Measurements from ENCODE around the gene HELLS. TPM values are rescaled to one million over a fixed set of nuclear protein-coding genes. Genes with fewer than 3 reads are reported as not detected.

HELLS gene
- total and polyA plus RNA-seq, 2 of the 4 experiments (the other 2 are of a cell fraction), result 15.9 to 29.8 TPM

DNA sequence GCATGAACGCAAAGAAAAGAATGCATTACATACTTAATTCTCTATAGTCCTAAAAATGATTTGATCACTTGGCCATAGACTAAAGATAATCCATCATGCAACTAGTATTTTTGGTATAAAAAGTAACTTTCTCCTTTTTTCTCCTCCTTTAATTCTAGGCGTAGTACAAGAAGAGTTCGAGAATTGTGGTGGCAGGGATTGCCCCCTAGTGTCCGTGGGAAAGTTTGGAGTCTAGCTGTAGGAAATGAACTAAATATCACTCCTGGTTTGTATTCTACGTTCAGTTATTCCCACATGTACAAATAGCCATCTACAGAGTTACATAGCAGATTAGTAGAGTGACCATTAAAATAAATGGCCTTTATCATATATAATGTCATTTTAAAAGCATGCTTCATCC is 45.5 kb upstream of the HELLS start:
- WGBS, 2 experiments (ENCODE audit: extremely low coverage in 2 of 2, insufficient read length in 1 of 2), result no CpG with 5 or more reads among the region's 5 CpGs
- Histone ChIP-seq H3K27me3 (ENCODE audit: control insufficient read depth, insufficient read depth, low read length) (no peaks in the 10 kb centered on the region), H3K56ac (ENCODE audit: extremely low read depth, insufficient read depth, low read length) (no peak overlapping the region), H3K4me1 (ENCODE audit: control insufficient read depth, insufficient read depth, low read length) (peaks cover 4% of the 10 kb centered on the region; the same call in 1 of the 2 replicates), H3K36me3 (ENCODE audit: control insufficient read depth, insufficient read depth, low read length) (no peaks in the 10 kb centered on the region), H3K18ac (ENCODE audit: low read depth, low read length) (no peak overlapping the region), H3K14ac (replicated peaks; ENCODE audit: low read depth, low read length) (no peak overlapping the region), H3K4me2 (ENCODE audit: low read depth, low read length) (no peak overlapping the region), H3K27ac (ENCODE audit: insufficient read depth, low read length) (no peak overlapping the region), H4K8ac (ENCODE audit: low read depth in 2 of 2, low read length in 2 of 2) (no peak overlapping the region), H3K4me3 (ENCODE audit: insufficient read depth, low read depth, low read length) (no peak overlapping the region), H3K4ac (ENCODE audit: low read depth, low read length) (no peak overlapping the region), H3K9ac (ENCODE audit: low read depth, low read length) (no peak overlapping the region), H4K20me1 (ENCODE audit: insufficient read depth, low read length) (no peaks in the 10 kb centered on the region), H3K9me1 (ENCODE audit: insufficient read depth, low read length) (no peaks in the 10 kb centered on the region), H2AFZ (replicated peaks; ENCODE audit: low read length, poor library complexity) (no peak overlapping the region), H2BK5ac (ENCODE audit: low read depth, low read length, poor library complexity, severe bottlenecking) (no peak overlapping the region), H2AK5ac (ENCODE audit: low read depth, low read length) (no peak overlapping the region), H3K79me1 (ENCODE audit: low read depth in 1 of 2, low read length in 2 of 2) (peaks cover 0 to 6% of the 10 kb centered on the region in 2 experiments; a peak in 2 of 4 replicates), H2BK20ac (ENCODE audit: low read depth, low read length) (no peak overlapping the region), H4K91ac (ENCODE audit: insufficient read depth, low read depth, low read length) (no peak overlapping the region), H2BK15ac (ENCODE audit: low read depth, low read length) (no peak overlapping the region), H4K5ac (ENCODE audit: low read depth, low read length) (no peak overlapping the region), H3K23ac (ENCODE audit: low read depth, low read length) (no peak overlapping the region), H2BK120ac (ENCODE audit: low read depth, low read length) (no peak overlapping the region), H2AK9ac (replicated peaks; ENCODE audit: low read depth, low read length, poor library complexity) (no peak overlapping the region), H3K9me3 (ENCODE audit: control insufficient read depth, insufficient read depth, low read length) (no peaks in the 10 kb centered on the region)
- TF ChIP-seq, protein P1, sequence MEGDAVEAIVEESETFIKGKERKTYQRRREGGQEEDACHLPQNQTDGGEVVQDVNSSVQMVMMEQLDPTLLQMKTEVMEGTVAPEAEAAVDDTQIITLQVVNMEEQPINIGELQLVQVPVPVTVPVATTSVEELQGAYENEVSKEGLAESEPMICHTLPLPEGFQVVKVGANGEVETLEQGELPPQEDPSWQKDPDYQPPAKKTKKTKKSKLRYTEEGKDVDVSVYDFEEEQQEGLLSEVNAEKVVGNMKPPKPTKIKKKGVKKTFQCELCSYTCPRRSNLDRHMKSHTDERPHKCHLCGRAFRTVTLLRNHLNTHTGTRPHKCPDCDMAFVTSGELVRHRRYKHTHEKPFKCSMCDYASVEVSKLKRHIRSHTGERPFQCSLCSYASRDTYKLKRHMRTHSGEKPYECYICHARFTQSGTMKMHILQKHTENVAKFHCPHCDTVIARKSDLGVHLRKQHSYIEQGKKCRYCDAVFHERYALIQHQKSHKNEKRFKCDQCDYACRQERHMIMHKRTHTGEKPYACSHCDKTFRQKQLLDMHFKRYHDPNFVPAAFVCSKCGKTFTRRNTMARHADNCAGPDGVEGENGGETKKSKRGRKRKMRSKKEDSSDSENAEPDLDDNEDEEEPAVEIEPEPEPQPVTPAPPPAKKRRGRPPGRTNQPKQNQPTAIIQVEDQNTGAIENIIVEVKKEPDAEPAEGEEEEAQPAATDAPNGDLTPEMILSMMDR (conservative IDR thresholded peaks at IDR 0.05; ENCODE audit: low read depth, low read length), result peak; percentile 29; the same call in 1 of the 2 replicates
- TF ChIP-seq NFE2L2 (IDR thresholded peaks at IDR 0.05; ENCODE audit: low read depth, low read length), result no peak
- dilution Hi-C loops (cut with HindIII; ENCODE audit: low sequenced_read_pairs, unreplicated experiment), result no loop called here
- CTCF ChIA-PET, result interaction anchor here (0.7 kb wide), 1 partner anchor 17 kb away, joined by 4 read pairs; no protein-coding TSS in a partner anchor
- intact Hi-C loops (cut with micrococcal nuclease), result no loop called here
- POLR2A ChIA-PET (ENCODE audit: unreplicated experiment), result no interaction called here
- BruUV-seq (replicated peaks), result no TSS peak
- DNase-seq, result no peak
- in situ Hi-C loops (cut with MboI; ENCODE audit: low sequenced_read_pairs), result no loop called here
- ATAC-seq (ENCODE audit: low read depth), result no peak

All from IMR-90 (cell line).